Activated T-cell treated with anti-CD3 and anti-CD28 coated beads for 24 hours (primary cell): ENCODE measurements around the gene PLCG2.
A peak's percentile ranks its signal among the peaks of the same experiment; 100 is the strongest.
"Not testable (repeated sequence)": the region's sequence is repeated elsewhere in the genome, so short reads cannot be mapped to it uniquely, and the experiment has no call there.

Experiments
- DNase-seq: peaks from one replicate; pipeline ENCODE4 v3.0.0-alpha.2; 2020; ENCODE audit warnings: low read depth

The PLCG2 gene

DNA sequence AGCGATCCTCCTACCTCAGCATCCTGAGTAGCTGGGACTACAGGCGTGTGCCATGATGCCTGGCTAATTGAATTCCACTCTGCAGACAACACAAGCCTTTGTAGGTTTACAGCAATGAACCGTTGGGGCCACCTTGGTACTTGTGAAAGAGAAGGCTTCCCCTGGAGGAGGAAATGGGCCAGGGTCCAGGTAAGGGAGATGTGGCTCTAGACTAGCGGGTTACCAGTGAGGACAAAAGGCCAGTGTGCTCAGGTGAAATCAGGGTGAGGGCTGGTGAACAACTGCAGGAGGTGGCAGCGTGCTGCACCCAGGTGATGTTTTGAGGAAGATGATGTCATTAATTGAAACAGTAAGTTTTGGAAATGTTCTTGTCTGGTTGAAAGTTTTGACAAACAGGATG, 225.5 kb downstream of the PLCG2 start:
- no peak for DNase-seq

- no peak for DNase-seq
These were observed 226.1 kb downstream of the PLCG2 start for GRCh38 chr16:82005027-82005830.

- DNase-seq, result no peak
These were observed 226.9 kb downstream of the PLCG2 start for GRCh38 chr16:82006036-82006435.

- no peak for DNase-seq
These were observed 228.1 kb downstream of the PLCG2 start for GRCh38 chr16:82007189-82007588.

GRCh38 chr16:82008957-82009592, 230.0 kb downstream of the PLCG2 start:
- no peak for DNase-seq

DNA sequence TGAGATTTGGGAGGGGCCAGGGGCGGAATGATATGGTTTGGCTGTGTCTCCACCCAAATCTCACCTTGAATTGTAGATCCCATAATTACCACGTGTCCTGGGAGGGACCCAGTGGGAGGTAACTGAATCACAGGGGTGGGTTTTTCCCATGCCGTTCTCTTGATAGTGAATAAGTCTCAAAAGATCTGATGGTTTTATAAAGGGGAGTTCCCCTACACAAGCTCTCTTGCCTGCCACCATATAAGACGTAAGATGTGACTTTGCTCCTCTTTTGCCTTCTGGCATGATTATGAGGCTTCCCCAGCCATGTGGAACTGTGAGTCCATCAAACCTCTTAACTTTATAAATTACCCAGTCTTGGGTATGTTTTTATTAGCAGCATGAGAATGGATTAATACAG, 230.7 kb downstream of the PLCG2 start:
- not testable (repeated sequence) for DNase-seq

- no peak for DNase-seq
These were observed 231.6 kb downstream of the PLCG2 start for GRCh38 chr16:82010649-82011048.

DNA sequence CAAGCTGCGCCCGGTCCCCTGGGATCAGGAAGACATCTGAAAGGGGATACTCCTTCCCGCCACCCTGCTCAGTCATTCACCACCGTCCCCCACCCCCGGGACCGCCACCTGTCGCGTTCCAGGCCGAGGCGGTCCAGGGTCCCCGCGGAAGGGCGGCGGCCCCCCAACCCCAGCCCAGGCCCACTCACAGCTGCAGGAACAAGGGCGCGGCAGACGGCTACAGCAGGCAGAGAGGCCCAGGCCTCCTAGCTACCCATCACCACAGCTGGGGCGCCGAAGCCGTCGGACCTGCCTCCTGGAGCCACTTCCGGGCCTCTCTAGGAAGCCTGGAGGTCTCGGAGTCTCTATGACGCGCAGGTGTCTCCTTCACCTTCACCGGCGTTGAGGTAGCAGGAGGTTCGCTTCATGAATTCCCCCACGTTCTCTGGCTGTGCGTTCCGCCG, 232.1 kb downstream of the PLCG2 start, which contains the start of gene SDR42E1:
TSS of gene SDR42E1 (minus strand) at position 272 of the 443 bp plus-strand sequence. CDS start 10,612 bp downstream, outside the sequence.
- peak; percentile 54 for DNase-seq
